Transverse colon (tissue), 4 donors: Measurements from ENCODE around the gene RAF1. TPM values are rescaled to one million over a fixed set of nuclear protein-coding genes. Genes with fewer than 3 reads are reported as not detected.

ENCODE experiments used
- DNase-seq: peaks from one replicate; pipeline ENCODE4 v3.0.0-alpha.2; 2019
- H3K27ac ChIP-seq, 4 donors: fragments of 200-600 bp; sonication (generic); 2 replicates each; pipeline ENCODE4 v1.5.1; 2016 to 2018; ENCODE audit warnings: inconsistent platforms in 4 of 4
- H3K27me3 ChIP-seq: fragments of 200-600 bp; sonication (generic); 2 replicates; pipeline ENCODE4 v1.5.1; 2017; ENCODE audit warnings: inconsistent platforms
- H3K36me3 ChIP-seq, 4 donors: fragments of 200-600 bp; sonication (generic); 2 replicates each; pipeline ENCODE4 v1.5.1; 2017 to 2019; ENCODE audit warnings: inconsistent platforms in 4 of 4
- H3K4me1 ChIP-seq, 4 donors: fragments of 200-600 bp; sonication (generic); 2 replicates each; pipeline ENCODE4 v1.5.1; 2017 to 2020; ENCODE audit warnings: inconsistent platforms in 4 of 4
- H3K4me3 ChIP-seq, 4 donors: fragments of 200-600 bp; sonication (generic); 1 replicate in 1 of 4; 2 replicates in 3 of 4; pipeline versions ENCODE4 v1.5.1 to v1.6.1; 2017 to 2019; ENCODE audit warnings: inconsistent platforms in 4 of 4
- H3K9me3 ChIP-seq, 2 donors: fragments of 200-600 bp; sonication (generic); 2 replicates each; pipeline ENCODE4 v1.5.1; 2017 to 2019; ENCODE audit warnings: inconsistent platforms in 2 of 2
- EP300 ChIP-seq: sonication (generic); formaldehyde crosslinking; IDR thresholded peaks from one replicate; pipeline ENCODE4 v1.6.1; 2017; ENCODE audit warnings: antibody characterized with exemption, low read depth
- POLR2A ChIP-seq: fragments of 450-650 bp; IDR thresholded peaks from one replicate; pipeline ENCODE4 v1.6.1; 2016; ENCODE audit warnings: antibody characterized with exemption, mild to moderate bottlenecking, moderate library complexity
- POLR2AphosphoS5 ChIP-seq, 3 donors: sonication (generic); formaldehyde crosslinking; IDR thresholded peaks; one replicate each; pipeline ENCODE4 v1.6.1; 2016; ENCODE audit warnings: antibody characterized with exemption in 3 of 3
- WGBS, 2 donors: methylation state at CpG; one replicate each; pipeline ENCODE4 v1.1.5; 2018; ENCODE audit warnings: low coverage in 1 of 2; 5-methylcytosine and 5-hydroxymethylcytosine counted together
- in situ Hi-C, 4 donors: fragments of 200-750 bp; cut with MboI; loops; one replicate each; pipeline versions ENCODE4 v1.15.0 to v1.15.1; 2017; ENCODE audit warnings: low sequenced_read_pairs in 3 of 4, low pct_ligation_motif_present in 1 of 4, low pct_unique_long_range_greater_than_20kb in 1 of 4
- intact Hi-C: fragments of 100-400 bp; cut with DNase I; formaldehyde crosslinking; loops from one replicate; pipeline ENCODE4 v1.15.1; 2023; ENCODE audit warnings: low total_unique reads
- total RNA-seq, 4 donors: library from RNA; depleted of rRNA; stranded (reverse); fragments of >200 nt; gene quantifications; one replicate each; pipeline ENCODE4 v1.1.0, GENCODE V29; 2016
- TF ChIP-seq, protein P1 (sequence below), 5 experiments: fragments of 200-600 bp in 3 of 5; fragments of 450-650 bp in 2 of 5; sonication (generic) in 3 of 5; IDR thresholded peaks; 1 replicate in 2 of 5; 2 replicates in 3 of 5; pipeline ENCODE4 v1.5.1; 2016 to 2017; ENCODE audit warnings: antibody characterized with exemption in 5 of 5, inconsistent platforms in 3 of 5, mild to moderate bottlenecking in 2 of 5, moderate library complexity in 1 of 5

Gene RAF1
- total RNA-seq, 4 donors from 2014 or later = 98.4 to 283 (median 132) TPM

DNA sequence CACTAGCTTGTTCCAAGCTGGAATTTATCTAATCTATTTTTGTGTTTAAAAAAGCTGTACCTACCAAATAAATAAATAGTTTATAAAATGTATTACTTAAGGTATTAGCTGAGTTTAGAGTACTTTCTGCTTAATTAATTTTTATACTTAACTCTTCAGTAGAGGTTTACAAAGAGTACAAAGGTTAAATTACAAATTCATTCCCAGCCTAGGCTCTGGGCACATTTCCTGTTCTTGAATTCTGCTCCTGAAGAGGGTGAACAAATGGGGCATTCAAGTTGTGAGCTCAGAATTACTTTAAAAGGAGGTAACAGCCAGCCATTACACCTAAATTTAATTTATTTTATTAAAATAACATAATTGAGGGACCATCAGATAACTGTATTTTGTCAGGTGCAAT lies 80.6 kb downstream of the RAF1 start:
- peaks cover 0 to 3% (median 0%) of the 10 kb centered on the region in 4 donors for H3K4me1 ChIP-seq
- TF ChIP-seq EP300 (no peak), POLR2AphosphoS5 (IDR thresholded peaks at IDR 0.05) (no peak), POLR2A (no peak)
- TF ChIP-seq, protein P1, sequence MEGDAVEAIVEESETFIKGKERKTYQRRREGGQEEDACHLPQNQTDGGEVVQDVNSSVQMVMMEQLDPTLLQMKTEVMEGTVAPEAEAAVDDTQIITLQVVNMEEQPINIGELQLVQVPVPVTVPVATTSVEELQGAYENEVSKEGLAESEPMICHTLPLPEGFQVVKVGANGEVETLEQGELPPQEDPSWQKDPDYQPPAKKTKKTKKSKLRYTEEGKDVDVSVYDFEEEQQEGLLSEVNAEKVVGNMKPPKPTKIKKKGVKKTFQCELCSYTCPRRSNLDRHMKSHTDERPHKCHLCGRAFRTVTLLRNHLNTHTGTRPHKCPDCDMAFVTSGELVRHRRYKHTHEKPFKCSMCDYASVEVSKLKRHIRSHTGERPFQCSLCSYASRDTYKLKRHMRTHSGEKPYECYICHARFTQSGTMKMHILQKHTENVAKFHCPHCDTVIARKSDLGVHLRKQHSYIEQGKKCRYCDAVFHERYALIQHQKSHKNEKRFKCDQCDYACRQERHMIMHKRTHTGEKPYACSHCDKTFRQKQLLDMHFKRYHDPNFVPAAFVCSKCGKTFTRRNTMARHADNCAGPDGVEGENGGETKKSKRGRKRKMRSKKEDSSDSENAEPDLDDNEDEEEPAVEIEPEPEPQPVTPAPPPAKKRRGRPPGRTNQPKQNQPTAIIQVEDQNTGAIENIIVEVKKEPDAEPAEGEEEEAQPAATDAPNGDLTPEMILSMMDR (IDR thresholded peaks at IDR 0.05) = no peak
- H3K4me3 ChIP-seq = no peak overlapping the region
- no peak overlapping the region for H3K27ac ChIP-seq
- H3K9me3 ChIP-seq = no peaks in the 10 kb centered on the region
- no peaks in the 10 kb centered on the region for H3K27me3 ChIP-seq
- in situ Hi-C loops = no loop called here
- H3K36me3 ChIP-seq = peaks cover 0 to 45% (median 22%) of the 10 kb centered on the region in 4 donors
- DNase-seq = no peak
- intact Hi-C loops = no loop called here

DNA sequence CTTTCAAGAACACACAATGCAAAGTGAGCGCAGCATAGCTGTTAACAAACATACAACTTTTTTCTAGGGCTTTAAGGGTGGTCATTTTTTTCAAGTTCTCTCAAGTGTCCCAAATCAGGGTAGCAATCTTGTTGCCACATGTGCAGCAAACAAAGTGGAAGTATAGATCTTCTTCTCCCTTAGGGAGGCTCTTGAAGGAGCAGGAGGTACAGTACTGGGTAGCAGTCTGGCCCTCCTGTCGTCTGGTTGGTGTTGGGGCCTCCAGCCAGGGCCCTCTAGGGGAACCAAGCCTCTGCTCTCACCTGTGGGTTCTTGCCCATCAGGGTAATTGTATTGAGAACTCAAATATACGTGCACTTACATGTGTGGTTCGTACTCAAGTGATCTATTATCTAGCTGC lies 81.2 kb downstream of the RAF1 start:
- peaks cover 0 to 48% (median 23%) of the 10 kb centered on the region in 4 donors for H3K36me3 ChIP-seq
- 87% methylated on average over 4 of the region's 4 CpGs; no CpG with 5 or more reads in 1 of the 2 donors for WGBS, 2 donors

GRCh38 chr3:12579905-12580304 lies 84.0 kb downstream of the RAF1 start:
- no peak for DNase-seq
- intact Hi-C loops = no loop called here
- Histone ChIP-seq H3K4me3 (no peak overlapping the region), H3K27me3 (no peaks in the 10 kb centered on the region), H3K36me3 (peaks cover 0 to 56% (median 22%) of the 10 kb centered on the region in 4 donors), H3K9me3 (no peaks in the 10 kb centered on the region), H3K4me1 (peaks cover 0 to 7% (median 5%) of the 10 kb centered on the region in 4 donors), H3K27ac (no peak overlapping the region)
- no peak for TF ChIP-seq POLR2AphosphoS5 (IDR thresholded peaks at IDR 0.05)
- TF ChIP-seq POLR2A = no peak
- TF ChIP-seq EP300 = no peak
- TF ChIP-seq, protein P1 (IDR thresholded peaks at IDR 0.05) = no peak
- in situ Hi-C loops = no loop called here
- WGBS, 2 donors = 59 to 66% methylated on average over 3 of the region's 3 CpGs

More for the DNA sequence above, 81.2 kb downstream of the RAF1 start:
- Histone ChIP-seq H3K4me3 (no peak overlapping the region), H3K27ac (no peak overlapping the region), H3K27me3 (no peaks in the 10 kb centered on the region), H3K4me1 (peaks cover 0 to 3% (median 0%) of the 10 kb centered on the region in 4 donors), H3K9me3 (no peaks in the 10 kb centered on the region)
- no peak for TF ChIP-seq POLR2AphosphoS5 (IDR thresholded peaks at IDR 0.05)
- TF ChIP-seq EP300 = no peak
- TF ChIP-seq, protein P1 (IDR thresholded peaks at IDR 0.05) = no peak
- DNase-seq = no peak
- intact Hi-C loops (no loop called here), in situ Hi-C loops (no loop called here)

DNA sequence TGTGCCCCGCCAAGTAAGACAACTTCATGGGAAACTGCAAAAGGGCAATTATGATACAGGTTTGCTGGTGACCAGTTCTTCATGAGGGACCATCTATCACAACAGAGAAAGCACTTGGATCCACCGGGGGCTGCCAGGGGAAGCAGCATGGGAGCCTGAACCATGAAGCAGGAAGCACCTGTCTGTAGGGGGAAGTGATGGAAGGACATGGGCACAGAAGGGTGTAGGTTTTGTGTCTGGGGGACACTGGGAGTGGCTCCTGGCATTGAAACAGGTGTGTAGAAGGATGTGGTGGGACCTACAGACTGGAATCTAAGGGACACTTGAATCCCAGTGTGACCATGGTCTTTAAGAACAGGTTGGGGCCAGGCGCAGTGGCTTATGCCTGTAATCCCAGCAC lies 84.5 kb downstream of the RAF1 start:
- 81 to 88% methylated on average over 2 to 3 of the region's 3 CpGs for WGBS, 2 donors
- Histone ChIP-seq H3K36me3 (peaks cover 0 to 54% (median 22%) of the 10 kb centered on the region in 4 donors), H3K4me1 (peaks cover 0 to 7% (median 5%) of the 10 kb centered on the region in 4 donors), H3K9me3 (no peaks in the 10 kb centered on the region), H3K27ac (no peak overlapping the region), H3K27me3 (no peaks in the 10 kb centered on the region), H3K4me3 (no peak overlapping the region)
- DNase-seq = no peak
- TF ChIP-seq POLR2AphosphoS5 (IDR thresholded peaks at IDR 0.05) = no peak
- in situ Hi-C loops (no loop called here), intact Hi-C loops (no loop called here)

DNA sequence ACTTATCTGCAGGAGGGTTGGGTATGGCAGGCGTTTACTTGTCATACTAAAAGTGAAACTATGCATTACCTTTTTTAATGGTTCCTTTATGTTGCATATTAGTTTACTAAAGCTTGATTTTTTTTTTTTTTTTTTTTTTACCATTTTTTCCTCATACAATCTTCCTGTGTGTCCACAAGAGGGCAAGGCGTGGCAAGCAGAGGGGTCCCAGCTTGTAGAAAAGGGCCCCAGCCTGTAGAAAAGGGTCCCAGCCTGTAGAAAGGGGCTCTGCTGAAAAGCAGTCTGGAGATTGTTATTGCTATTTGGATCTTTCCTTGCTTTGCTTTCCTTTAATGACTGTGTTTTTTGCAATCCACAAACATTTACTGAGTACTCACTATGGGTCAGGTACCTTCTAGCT lies 85.2 kb downstream of the RAF1 start:
- intact Hi-C loops = no loop called here
- Histone ChIP-seq H3K9me3 (no peaks in the 10 kb centered on the region), H3K36me3 (peaks cover 0 to 54% (median 22%) of the 10 kb centered on the region in 4 donors), H3K27ac (no peak overlapping the region), H3K4me3 (no peak overlapping the region), H3K27me3 (no peaks in the 10 kb centered on the region), H3K4me1 (peaks cover 0 to 7% (median 5%) of the 10 kb centered on the region in 4 donors)
- WGBS, 2 donors = 81 to 86% methylated on average over 2 of the region's 2 CpGs
- in situ Hi-C loops = no loop called here
- DNase-seq = no peak
- TF ChIP-seq EP300 (no peak), POLR2A (no peak), POLR2AphosphoS5 (IDR thresholded peaks at IDR 0.05) (no peak)
- TF ChIP-seq, protein P1 (IDR thresholded peaks at IDR 0.05) = no peak
